ENCODE results near the gene TEX261.

- no peak for TF ChIP-seq CTCF (IDR thresholded peaks at IDR 0.05; ENCODE audit: insufficient read depth, low read length)
- no peak for TF ChIP-seq REST (IDR thresholded peaks at IDR 0.05; ENCODE audit: insufficient replicate concordance, low read depth)
These were observed 58.3 kb downstream of the TEX261 start for GRCh38 chr2:70936165-70936978.

All from HL-60 (cell line).